Measurements from ENCODE around the gene NSFL1C.
A peak's percentile ranks its signal among the peaks of the same experiment; 100 is the strongest.

The NSFL1C gene

DNA sequence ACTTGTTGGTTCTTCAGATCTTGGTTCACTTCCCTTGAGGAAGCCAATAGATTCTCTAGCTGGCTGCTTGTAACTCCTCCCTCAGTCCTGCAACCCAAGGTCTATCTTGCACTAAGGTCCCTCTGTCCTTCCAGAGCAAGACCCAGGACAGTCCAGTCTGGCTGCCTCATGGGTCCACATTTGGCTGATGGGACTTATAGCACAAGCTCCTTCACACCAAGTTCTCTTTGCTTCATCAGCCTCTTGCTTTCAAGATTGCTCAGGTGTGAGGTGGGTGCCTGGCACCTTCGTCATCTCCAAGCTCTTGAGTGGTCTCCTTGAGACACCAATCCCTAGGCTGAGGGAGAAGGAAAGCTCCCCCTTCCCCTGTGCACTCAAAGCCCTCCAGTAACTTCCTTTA is 28.3 kb downstream of the NSFL1C start:
- DNase-seq (ENCODE audit: low spot score) = no peak
- TF ChIP-seq, protein P1, sequence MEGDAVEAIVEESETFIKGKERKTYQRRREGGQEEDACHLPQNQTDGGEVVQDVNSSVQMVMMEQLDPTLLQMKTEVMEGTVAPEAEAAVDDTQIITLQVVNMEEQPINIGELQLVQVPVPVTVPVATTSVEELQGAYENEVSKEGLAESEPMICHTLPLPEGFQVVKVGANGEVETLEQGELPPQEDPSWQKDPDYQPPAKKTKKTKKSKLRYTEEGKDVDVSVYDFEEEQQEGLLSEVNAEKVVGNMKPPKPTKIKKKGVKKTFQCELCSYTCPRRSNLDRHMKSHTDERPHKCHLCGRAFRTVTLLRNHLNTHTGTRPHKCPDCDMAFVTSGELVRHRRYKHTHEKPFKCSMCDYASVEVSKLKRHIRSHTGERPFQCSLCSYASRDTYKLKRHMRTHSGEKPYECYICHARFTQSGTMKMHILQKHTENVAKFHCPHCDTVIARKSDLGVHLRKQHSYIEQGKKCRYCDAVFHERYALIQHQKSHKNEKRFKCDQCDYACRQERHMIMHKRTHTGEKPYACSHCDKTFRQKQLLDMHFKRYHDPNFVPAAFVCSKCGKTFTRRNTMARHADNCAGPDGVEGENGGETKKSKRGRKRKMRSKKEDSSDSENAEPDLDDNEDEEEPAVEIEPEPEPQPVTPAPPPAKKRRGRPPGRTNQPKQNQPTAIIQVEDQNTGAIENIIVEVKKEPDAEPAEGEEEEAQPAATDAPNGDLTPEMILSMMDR (IDR thresholded peaks at IDR 0.05; ENCODE audit: borderline replicate concordance, control extremely low read depth, extremely low read depth, insufficient read depth, missing control alignments) = no peak
- in situ Hi-C loops (cut with MboI; ENCODE audit: low sequenced_read_pairs, unreplicated experiment) = no loop called here

DNA sequence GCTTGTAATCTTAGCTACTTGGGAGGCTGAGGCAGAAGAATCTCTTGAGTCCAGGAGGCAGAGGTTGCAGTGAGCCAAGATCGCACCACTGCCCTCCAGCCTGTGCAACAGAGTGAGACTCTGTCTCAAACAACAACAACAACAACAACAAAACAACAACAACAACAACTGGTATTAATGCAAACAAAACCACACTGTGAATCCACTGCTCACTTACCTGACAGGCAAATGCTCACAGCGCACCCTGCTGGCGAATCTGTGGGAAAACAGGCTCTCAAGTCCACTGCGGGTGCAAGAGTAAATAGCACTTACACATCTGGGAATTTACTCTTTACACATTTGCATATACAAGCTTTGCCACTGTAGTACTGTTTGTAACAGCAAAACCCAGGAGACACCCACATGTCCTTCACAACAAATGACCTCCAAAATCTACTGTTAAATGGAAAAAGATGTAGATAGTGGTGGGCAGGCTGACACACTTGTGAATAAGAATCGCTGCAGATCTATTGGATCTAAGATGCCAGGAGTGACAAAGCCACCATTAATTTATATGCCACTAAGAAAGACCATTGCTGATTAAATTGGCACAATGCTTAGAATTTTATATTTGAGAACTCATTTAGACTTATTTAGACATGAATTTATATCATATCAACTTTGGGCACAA is 29.3 kb downstream of the NSFL1C start:
- peak; percentile 77 for DNase-seq (ENCODE audit: low spot score)
- in situ Hi-C loops (cut with MboI; ENCODE audit: low sequenced_read_pairs, unreplicated experiment) = no loop called here
- TF ChIP-seq, protein P1 (IDR thresholded peaks at IDR 0.05; ENCODE audit: borderline replicate concordance, control extremely low read depth, extremely low read depth, insufficient read depth, missing control alignments) = peak; percentile 89

DNA sequence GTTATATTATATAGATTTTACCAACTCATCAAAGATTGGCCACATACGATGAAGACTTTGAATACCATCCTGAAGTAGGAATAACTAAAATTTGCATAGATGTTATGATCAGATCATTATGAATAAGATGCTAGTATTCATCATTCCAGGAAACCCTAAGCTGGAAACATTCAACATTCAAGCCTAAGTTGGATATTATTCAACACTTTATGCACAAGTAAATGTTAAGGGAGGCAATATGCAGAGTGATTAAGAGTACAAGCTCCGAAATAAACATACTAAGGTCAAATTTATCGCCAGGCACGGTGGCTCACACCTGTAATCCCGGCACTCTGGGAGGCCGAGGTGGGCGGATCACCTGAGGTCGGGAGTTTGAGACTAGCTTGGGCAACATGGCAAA is 30.4 kb downstream of the NSFL1C start:
- TF ChIP-seq, protein P1 (IDR thresholded peaks at IDR 0.05; ENCODE audit: borderline replicate concordance, control extremely low read depth, extremely low read depth, insufficient read depth, missing control alignments) = no peak
- DNase-seq (ENCODE audit: low spot score) = no peak
- in situ Hi-C loops (cut with MboI; ENCODE audit: low sequenced_read_pairs, unreplicated experiment) = no loop called here

DNA sequence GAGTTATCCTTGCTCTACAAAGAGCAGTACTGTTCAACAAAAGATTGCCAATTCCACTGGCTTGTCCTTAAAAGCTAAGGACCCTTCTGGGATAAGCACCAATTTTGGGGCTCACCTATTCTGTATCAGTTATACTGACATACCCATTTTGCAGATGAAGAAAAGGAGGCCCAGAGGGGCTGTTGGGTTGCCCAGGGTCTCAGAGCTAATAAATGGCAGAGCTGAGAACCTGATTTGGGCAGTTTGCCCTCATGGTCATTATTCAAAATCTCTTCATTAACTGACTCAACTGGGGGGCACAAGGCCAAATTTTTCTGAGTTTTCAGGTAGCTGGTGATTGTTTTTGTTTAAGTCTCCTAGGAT is 31.3 kb downstream of the NSFL1C start:
- in situ Hi-C loops (cut with MboI; ENCODE audit: low sequenced_read_pairs, unreplicated experiment) = no loop called here
- TF ChIP-seq, protein P1 (IDR thresholded peaks at IDR 0.05; ENCODE audit: borderline replicate concordance, control extremely low read depth, extremely low read depth, insufficient read depth, missing control alignments) = no peak
- DNase-seq (ENCODE audit: low spot score) = no peak

DNA sequence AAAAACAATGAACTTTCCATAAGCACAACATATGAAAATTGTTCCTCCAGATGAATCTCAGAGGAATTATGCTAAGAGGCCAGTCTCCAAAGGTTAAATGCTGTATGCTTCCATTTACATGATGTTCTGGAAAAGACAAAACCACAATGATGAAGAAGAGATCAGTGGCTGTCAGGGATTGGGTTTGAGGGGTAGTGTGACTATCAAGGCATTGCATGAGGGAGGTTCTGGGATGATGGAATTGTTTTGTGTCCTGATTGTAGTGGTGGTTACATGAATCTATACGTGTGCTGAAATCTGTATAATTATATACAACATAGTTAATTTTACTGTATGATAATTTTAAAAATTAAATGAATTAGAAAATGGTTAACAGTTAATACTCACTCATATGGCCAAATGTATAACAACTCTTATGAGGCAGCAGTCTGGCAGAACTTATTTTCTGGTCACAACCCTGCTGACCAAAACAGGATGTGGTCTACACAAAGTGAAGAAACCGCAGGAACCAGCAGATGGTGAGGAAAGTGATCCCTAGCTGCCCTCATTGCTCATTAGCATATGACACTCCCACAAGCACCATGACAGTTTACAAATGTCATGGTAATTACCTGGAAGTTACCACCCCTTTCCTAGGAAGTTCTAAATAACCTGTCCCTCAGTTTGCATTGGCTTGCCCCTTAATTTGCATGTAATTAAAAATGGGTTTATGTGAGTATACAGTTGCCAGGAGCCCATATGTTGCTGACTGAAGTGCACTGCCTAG is 31.9 kb downstream of the NSFL1C start:
- DNase-seq (ENCODE audit: low spot score) = peak; percentile 59
- in situ Hi-C loops (cut with MboI; ENCODE audit: low sequenced_read_pairs, unreplicated experiment) = no loop called here
- TF ChIP-seq, protein P1 (IDR thresholded peaks at IDR 0.05; ENCODE audit: borderline replicate concordance, control extremely low read depth, extremely low read depth, insufficient read depth, missing control alignments) = no peak

DNA sequence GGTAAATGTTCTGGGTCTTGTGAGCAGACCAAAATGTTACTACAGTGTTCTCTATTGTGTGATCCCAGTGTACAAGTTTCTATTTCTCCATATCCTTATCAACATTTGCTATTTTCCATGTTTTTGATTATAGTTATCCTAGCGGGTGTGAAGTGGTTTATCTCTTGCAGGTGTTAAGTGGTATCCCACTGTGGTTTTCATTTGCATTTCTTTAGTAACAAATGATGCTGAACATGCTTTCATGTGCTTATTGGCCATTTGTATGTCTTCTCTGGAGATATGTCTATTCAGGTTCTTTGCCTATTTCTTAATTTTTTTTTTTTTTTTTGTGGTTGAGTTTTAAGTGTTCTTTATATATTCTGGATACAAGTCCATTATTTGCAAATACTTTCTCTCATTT is 35.5 kb downstream of the NSFL1C start:
- TF ChIP-seq, protein P1 (IDR thresholded peaks at IDR 0.05; ENCODE audit: borderline replicate concordance, control extremely low read depth, extremely low read depth, insufficient read depth, missing control alignments) = no peak
- in situ Hi-C loops (cut with MboI; ENCODE audit: low sequenced_read_pairs, unreplicated experiment) = no loop called here
- DNase-seq (ENCODE audit: low spot score) = no peak

Measured in GM13976 (cell line).